ENCODE results near the gene ATF4.

The ATF4 gene

GRCh38 chr22:39567135-39567946 lies 47.0 kb downstream of the ATF4 start:
- no peak overlapping the region for H3K4me3 ChIP-seq (ENCODE audit: low read depth, low read length)
- no peak for DNase-seq (ENCODE audit: low read depth)
- no peak for TF ChIP-seq CTCF (IDR thresholded peaks at IDR 0.05; ENCODE audit: control insufficient read depth, extremely low read depth, insufficient read depth)

GRCh38 chr22:39568278-39568981 lies 48.1 kb downstream of the ATF4 start:
- TF ChIP-seq CTCF (IDR thresholded peaks at IDR 0.05; ENCODE audit: control insufficient read depth, extremely low read depth, insufficient read depth) = no peak
- DNase-seq (ENCODE audit: low read depth) = no peak
- H3K4me3 ChIP-seq (ENCODE audit: low read depth, low read length) = no peak overlapping the region

GRCh38 chr22:39569066-39569465 lies 48.7 kb downstream of the ATF4 start:
- no peak for TF ChIP-seq CTCF (IDR thresholded peaks at IDR 0.05; ENCODE audit: control insufficient read depth, extremely low read depth, insufficient read depth)
- no peak for DNase-seq (ENCODE audit: low read depth)

GRCh38 chr22:39570226-39570625 lies 49.9 kb downstream of the ATF4 start:
- no peak for TF ChIP-seq CTCF (IDR thresholded peaks at IDR 0.05; ENCODE audit: control insufficient read depth, extremely low read depth, insufficient read depth)
- DNase-seq (ENCODE audit: low read depth) = no peak
- H3K4me3 ChIP-seq (ENCODE audit: low read depth, low read length) = no peak overlapping the region

More at GRCh38 chr22:39569066-39569465, 48.7 kb downstream of the ATF4 start:
- no peak overlapping the region for H3K4me3 ChIP-seq (ENCODE audit: low read depth, low read length)

- no peak within 1 kb of the TSS for H3K4me3 ChIP-seq (ENCODE audit: low read depth, low read length)
- no peak for DNase-seq (ENCODE audit: low read depth)
- no peak for TF ChIP-seq CTCF (IDR thresholded peaks at IDR 0.05; ENCODE audit: control insufficient read depth, extremely low read depth, insufficient read depth)
Observed at GRCh38 chr22:39570665-39571064, 50.3 kb downstream of the ATF4 start, which contains the start of gene CACNA1I. Gene CACNA1I, plus strand, starts transcription at chr22:39570753. Its CDS starts 0 bp downstream, at chr22:39570753.

GRCh38 chr22:39571538-39571937 lies 51.2 kb downstream of the ATF4 start:
- no peak overlapping the region for H3K4me3 ChIP-seq (ENCODE audit: low read depth, low read length)
- TF ChIP-seq CTCF (IDR thresholded peaks at IDR 0.05; ENCODE audit: control insufficient read depth, extremely low read depth, insufficient read depth) = no peak

More at GRCh38 chr22:39571538-39571937, 51.2 kb downstream of the ATF4 start:
- DNase-seq (ENCODE audit: low read depth) = no peak

Measured in LNCaP clone FGC (cell line).